GM12892 (cell line): Measurements from ENCODE around the gene RNF144A.

Experiments used
- POLR2A ChIP-seq: IDR thresholded peaks from 2 replicates; pipeline ENCODE4 v1.6.1; 2011; ENCODE audit warnings: low read depth, low read length, control low read depth
- POLR2AphosphoS5 ChIP-seq: IDR thresholded peaks from 2 replicates; pipeline ENCODE4 v1.6.1; 2011; ENCODE audit warnings: low read depth, low read length, control low read depth
- TAF1 ChIP-seq: IDR thresholded peaks from 2 replicates; pipeline ENCODE4 v1.6.1; 2011; ENCODE audit warnings: low read depth, mild to moderate bottlenecking, control low read depth, low read length, borderline replicate concordance

- TF ChIP-seq POLR2A (no peak), POLR2AphosphoS5 (no peak), TAF1 (no peak)
Measured at GRCh38 chr2:6934345-6934744, 17.1 kb downstream of the RNF144A start.
